Erythroblast (primary cell): Measurements from ENCODE around the gene SLC6A17.

ENCODE experiments used
- GATA1 ChIP-seq: IDR thresholded peaks from 2 replicates; pipeline ENCODE4 v1.6.1; 2011; ENCODE audit warnings: low read depth, mild to moderate bottlenecking, control low read depth, low read length, moderate library complexity
- POLR2A ChIP-seq: IDR thresholded peaks from 2 replicates; pipeline ENCODE4 v1.6.1; 2011; ENCODE audit warnings: mild to moderate bottlenecking, low read length

- TF ChIP-seq POLR2A: no peak
- TF ChIP-seq GATA1: no peak
These were observed 77.5 kb downstream of the SLC6A17 start for GRCh38 chr1:110227774-110228173.
